HG03066 (cell line): Measurements from ENCODE around the gene HBP1.
"Not testable (repeated sequence)": the region's sequence is repeated elsewhere in the genome, so short reads cannot be mapped to it uniquely, and the experiment has no call there.

Experiments
- ATAC-seq: cut with Tn5 transposase; IDR thresholded peaks from one replicate; pipeline ENCODE4 v1.9.1; 2021; ENCODE audit warnings: low read depth; ENCODE audit not compliant: unreplicated experiment

HBP1 gene, protein sequence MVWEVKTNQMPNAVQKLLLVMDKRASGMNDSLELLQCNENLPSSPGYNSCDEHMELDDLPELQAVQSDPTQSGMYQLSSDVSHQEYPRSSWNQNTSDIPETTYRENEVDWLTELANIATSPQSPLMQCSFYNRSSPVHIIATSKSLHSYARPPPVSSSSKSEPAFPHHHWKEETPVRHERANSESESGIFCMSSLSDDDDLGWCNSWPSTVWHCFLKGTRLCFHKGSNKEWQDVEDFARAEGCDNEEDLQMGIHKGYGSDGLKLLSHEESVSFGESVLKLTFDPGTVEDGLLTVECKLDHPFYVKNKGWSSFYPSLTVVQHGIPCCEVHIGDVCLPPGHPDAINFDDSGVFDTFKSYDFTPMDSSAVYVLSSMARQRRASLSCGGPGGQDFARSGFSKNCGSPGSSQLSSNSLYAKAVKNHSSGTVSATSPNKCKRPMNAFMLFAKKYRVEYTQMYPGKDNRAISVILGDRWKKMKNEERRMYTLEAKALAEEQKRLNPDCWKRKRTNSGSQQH

DNA sequence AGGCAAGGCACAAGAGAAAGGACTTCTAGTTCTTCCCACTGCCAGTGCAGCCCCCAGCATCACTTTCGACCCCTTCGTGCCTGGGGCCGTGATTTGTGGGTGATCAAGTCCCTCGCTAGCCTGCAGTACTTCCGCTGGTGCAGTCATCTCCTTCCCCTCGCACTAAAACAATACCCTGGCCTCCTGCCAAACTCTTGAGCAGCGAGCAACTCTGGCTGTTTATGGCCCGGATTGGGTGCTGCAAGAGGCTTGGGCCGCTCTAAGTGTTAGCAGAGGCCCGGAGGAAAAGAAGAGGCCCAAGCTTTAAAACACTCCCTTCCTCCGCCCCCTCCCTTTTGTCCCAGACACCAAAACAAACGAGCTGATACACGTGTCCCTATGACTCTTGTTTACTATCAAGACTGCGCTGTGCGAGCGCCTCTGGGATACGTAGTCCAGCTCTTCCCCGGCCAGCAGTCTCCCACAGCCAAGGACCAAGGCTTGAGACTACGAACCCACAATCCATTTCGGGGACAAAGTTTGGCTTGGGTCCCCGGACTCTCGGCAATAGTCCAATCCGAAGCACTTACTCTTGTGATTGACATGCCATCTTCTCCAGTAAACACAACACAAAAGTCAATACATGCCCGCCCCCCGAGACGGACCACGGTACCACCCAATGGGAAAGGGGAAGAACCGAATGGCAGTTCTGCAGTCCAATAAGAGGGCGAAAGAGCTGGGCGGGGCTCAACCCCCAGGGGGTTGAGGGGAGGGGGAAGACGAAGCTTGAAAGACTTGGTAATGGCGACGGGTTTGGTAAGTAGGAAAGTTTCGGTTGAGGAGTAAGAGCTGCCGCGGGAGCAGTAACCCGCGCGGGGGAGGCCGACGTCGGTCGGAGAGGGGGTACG lies at the start of gene HBP1:
HBP1 (plus strand) TSS at position 771 of the 887 bp plus-strand sequence. CDS start 10,891 bp downstream, outside the sequence.
- peak; percentile 83 for ATAC-seq

DNA sequence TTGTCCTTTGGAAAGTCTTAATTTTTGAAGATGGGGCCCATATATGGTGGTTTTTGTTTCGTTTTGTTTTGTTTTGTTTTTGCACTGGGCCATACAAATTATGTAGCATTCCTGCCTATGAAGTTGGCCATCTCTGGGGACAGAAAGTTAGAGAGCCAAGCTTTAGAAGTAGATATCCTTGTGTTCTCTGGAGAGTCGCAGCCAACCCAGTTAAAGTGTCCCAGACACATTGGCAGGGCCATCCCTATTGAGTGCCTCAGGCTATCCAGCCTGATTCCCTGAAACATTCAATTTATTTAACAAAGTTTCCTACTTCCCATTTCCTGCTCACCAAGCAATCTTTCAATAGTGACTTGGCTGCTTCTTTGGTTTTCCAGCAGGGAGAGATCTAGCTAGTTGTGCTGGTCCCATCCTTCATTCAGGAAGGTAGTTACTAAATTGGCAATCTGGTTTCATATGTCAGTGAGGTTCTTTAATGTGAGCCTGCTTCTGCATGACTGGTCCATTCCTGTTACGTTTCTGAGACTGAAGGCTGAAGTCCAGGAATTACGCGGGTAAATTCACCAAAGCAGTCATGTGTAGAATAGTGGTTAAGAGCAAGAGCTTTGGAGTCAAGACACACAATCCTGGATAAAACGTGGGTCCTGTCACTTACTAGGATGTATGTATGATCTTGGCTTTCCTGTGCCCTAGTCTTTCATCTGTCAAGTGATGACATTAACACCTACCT lies 49.3 kb upstream of the HBP1 start:
- ATAC-seq = no peak

DNA sequence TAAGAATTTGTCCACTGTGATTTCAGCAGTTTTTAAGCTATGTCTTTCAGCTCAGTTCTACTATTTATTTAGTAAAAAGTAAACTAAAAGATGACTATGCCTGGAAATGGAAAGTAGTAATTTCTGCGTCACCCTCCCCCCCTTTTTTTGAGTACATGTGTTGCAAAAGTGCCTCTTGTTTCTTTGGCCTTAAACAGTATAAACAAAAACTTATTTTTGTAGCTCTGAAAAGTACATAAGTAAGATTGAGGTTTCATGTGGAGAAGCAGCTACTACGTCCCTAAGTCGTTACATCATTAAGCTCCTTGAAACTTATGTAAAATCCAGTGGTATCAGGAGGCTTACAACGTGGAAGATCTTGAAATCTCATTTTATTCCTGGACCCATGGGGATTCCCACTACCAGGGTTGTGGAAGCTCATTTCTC lies 46.3 kb upstream of the HBP1 start:
- ATAC-seq = no peak

DNA sequence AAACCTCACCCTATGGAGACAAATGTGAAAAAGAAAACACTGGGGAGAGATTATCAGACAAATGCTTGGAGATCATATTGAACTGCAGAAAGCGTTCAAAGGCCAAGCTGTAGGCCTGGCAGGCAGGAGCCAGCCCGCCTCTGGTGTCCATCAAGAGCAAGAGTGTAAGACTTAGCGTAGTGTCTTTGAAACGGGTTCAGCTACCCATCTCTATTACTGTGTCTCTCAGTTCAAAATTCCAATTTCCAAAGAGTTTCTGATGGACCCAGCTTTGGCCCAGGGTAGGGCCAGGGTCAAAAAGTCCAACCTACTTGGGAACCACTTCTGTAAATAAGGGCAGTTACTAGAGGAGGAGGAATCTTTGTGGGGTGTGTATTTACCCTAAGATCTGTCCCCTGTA lies 45.4 kb upstream of the HBP1 start:
- ATAC-seq = no peak

DNA sequence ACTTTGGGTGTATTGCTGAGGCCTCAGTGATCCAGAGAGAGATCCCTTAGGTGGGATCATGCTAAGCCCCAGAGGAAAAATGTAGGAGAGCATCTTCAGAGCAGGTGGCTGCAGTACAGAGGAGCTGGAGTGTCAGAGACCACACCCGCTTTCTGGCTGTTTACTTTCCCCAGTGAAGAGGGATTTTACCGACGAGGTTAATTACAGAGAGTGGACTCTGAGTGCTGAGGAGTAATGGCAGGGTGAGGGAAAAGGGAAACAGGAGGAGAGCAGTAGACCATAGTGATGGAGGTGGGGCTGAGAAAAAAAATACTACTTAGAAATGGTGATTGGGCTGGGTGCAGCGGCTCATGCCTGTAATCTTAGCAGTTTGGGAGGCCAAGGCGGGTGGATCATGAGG lies 43.3 kb upstream of the HBP1 start:
- no peak for ATAC-seq

DNA sequence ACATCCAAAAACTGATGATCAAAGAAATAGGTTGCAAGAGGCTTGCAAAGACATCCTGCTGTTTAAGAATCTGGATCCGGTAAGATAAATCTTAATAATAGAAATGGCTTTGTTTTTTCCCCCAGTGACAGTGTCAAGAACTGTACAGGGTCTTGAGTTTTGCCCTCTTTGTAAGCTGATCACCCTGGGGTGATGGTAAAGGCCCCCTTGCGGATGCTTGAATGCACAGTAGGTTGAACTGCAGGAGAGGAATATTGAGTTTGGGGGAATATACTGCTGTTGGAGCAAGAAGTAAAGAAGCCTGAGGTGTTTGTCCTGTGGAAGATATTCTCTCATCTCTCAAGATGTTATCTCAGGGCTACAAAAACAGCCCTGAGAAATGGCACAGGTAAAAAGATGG lies 40.6 kb upstream of the HBP1 start:
- ATAC-seq = no peak

DNA sequence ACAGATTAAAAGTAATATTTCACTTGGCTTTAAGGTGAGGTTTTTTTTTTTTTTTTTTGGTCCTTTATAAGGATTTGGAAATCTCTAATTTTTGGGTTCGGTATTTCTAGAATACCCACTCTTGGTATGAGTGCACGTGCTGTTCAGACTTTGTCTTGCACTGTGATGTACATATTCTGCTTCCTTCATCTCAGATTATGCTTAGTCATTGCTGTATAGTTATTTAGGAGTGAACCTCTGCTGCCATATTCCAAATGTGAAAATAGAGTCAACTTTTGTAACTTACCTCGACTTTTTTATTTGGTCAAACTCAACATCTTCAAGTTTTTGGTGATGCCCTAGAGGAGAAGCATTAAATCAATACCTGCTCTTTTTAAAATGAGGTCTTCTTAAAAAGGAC lies 40.1 kb upstream of the HBP1 start:
- no peak for ATAC-seq

DNA sequence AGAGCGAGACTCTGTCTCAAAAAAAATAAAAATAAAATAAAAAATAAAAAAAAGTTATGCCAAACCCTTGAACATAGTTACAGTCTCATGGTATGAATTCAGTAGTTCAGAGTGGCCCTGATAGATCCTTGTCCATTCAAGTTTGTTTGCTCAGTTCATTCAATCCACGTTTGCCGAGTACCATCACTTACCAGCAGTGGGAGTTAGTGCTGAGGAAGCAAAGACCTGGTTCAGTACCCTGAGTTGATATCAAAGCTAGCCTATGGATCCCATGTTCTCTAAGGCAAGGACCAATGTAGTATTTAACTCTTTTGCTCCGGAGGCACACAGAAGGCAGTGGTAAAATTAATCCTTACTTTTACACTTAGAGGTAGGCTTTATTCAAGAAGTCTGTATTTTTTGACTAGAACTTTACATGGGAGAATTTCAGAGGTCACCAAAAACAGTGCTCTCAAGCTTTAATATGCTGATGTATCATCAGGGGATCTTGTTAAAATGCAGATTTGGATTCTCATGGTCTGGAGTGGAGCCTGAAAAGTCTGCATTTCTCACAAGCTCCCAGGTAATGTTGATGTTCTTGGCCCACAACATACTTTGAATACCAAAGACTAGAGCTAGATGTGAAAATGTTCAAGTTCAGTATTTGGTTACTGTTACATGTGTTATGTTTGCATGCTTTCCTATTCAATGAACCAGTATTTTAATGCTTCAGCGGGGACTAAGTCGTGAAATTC lies 38.1 kb upstream of the HBP1 start:
- no peak for ATAC-seq

DNA sequence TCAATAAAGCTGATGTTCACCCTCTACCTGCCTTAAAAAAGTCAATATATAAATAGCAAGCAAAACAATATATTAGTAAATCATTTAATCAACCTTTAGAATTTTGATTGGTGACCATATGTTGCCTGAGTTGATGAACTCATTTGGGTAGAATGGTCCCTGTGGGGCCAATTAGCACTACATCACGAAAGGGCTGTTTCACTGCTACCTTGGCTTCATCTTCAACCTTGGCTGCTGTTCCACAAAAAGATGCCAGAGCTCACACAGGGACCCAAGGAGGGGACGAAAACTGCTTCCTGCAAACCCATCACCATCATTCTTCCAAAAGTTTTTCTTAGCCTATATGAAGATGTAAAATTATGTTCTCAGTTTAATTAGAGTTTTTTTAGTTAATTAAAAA lies 35.4 kb upstream of the HBP1 start:
- no peak for ATAC-seq

DNA sequence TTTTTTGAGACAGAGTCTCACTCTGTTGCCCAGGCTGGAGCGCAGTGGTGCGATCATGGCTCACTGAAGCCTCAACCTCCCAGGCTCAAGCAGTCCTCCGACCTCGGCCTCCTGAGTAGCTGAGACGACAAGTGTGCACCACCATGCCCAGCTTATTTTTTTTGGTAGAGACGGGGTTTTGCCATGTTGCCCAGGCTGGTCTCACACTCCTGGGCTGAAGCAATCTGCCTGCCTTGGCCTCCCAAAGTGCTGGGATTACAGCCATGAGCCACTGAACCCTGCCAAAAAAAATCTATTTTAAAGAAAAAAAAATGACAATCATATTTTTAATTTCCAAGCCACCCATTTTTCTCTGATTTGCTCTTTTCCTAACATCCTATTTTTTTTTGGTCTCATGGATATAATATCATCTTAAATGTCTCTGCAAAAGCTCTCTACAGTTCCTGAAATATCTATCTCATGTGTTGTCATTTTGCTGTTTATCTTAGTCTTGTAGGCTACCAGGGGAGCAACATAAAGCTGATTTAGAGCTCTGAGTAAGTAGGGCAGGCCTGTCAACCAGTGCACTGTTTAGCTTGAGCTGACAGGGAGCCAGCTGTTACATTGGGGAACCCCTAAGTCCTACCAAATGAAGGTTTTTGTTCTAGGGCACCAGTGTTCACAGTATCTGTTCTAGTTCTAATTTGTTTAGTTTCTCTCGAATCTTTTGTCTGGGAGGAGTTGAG lies 29.9 kb upstream of the HBP1 start:
- no peak for ATAC-seq

DNA sequence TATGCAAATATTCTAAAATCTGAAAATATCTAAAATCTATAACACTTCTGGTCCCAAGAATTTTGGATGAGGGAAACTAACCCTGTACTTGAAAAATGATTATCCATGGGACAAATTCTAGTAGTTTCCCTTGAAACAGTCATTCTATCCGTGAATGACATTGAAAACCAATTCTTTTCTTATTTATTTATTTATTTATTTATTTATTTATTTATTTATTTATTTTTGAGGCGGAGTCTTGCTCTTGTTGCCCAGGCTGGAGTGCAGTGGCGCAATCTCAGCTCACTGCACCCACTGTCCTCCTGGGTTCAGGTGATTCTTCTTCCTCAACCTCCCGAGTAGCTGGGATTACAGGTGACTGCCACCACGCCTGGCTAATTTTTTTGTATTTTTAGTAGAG lies 24.9 kb upstream of the HBP1 start:
- not testable (repeated sequence) for ATAC-seq

DNA sequence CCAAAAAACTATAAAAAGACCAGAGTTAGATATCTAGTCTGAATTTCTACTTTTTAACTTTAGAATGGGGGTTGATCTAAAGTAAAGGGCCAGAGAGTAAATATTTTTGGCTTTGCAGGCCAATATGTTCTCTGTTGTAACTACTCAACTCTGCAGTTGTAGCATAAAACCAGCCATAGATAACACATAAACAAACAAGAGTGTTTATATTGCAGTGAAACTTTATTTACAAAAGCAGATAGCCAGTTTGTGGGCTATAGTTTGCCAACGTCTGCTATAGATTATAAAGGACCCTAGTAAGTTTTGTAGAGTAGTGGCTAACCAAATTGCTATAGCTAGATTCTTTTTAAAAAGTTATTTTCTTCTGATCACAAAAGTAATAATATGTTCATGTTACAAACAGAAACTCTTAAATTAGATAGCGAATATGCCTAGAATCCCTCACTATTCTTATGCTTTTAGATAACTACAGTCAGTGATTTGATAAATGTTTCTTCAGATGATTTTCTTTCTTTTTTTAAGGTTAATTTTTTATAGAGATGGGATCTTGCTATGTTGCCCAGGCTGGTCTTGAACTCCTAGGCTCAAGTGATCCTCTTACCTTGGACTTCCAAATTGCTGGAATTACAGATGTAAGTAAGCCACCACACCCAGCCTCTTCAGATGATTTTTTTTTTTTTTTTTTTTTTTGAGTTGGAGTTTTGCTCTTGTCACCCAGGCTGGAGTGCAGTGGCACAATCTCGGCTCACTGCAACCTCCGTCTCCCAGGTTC lies 23.6 kb upstream of the HBP1 start:
- no peak for ATAC-seq

DNA sequence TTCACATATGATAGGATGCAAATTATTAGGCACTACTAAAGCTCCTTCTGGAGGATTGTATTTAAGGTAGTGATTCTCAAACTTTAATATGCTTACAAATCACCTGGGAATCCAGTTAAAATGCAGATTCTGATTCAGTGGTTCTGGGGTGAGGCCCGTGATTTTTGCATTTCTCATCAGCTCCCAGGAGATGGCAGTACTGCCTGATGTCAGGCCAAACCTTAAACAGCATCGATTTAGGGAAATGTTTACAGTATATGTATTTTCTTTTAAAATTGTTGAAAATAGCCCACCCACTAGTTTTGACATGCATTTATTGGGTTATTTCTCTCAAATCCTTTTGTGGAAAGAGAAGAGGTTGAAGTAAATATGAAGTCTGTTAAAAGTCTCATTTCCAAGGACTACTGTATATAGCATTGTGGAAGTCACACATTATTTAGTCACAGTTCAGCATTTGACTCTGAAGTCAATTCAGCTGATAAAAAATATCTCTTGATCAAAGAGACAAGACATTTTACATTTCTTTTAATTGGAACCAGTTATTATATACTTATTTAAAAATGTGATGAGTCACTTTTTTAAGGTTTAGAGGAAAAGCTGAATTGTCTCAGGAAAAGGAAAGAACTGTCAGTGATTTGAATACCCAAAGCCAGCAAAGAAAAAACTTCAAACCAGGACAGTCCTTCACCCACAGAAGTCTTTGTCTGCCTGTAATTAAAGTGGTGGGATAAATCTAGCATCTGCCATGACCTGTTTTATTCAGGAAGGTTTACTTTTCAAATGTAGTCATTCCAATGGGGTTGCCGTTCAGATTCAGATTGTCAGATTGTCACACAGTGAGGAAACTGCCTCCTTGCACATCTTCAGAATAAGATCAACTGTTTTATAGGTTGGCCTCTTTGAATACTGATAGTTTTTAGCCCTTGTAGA lies 21.1 kb upstream of the HBP1 start:
- ATAC-seq = no peak

DNA sequence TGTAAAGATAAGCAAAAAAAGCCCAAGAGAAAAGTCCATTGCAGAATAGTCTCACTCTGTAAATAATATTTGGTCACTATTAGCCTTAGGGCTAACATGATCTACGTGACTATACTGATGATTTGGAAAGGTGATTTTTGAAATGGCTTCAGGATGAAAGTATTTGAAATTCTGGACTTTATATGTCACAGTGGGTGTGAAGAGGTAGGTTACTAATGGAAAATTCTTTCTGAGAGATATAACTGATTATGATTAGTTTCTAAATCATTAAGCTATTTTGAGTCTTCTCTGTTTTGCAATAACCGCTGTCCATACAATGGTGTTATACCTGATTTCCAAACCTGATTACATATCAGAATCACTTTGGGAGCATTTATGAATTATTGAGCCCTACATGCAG lies 20.1 kb upstream of the HBP1 start:
- no peak for ATAC-seq

DNA sequence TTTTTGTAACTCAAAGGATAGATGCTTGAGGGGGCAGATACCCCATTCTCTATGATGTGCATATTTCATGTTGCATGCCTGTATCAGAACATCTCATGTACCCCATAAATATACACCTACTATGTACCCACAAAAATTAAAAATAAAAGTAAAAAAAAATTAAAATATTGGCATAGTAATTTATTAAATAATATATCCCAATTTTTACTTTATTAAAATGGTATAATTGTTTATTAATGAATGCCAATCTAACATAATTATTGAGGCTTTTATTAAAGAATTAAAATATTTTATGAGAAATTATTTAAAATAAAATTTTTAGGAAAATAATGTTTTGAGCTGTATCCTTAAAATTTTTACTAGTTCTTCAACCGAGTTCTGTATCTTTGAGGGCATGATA lies 18.9 kb upstream of the HBP1 start:
- ATAC-seq = no peak

DNA sequence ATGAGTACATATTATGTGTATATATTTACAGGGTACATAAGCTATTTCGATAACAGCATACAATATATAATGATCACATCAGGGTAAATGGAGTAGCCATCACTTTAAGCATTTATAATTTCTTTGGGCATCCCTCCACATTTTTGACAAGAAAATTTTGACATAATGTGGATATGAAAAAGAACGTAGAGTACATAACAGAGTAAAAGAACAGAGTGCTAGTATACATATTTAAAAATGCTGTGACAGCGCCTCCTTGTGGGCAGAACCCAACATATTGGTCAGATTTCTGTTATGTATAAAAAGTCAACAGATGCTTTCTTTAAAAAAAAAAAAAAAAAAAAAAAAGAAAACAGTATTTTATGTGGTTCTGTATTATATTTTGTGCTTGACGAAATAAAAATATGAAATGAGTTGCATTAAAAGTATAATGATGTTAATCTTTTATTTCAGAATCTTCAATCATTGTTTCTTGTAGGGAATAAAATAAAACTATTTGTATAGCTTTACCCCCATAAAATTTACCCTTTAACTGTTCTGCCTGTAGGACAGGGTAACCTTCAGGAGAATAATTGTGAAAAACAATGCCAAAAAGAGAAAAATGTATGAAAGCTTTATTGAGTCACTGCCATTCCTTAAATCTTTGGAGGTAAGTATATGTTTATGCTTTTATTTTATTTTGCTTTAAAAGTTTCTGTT lies 18.3 kb upstream of the HBP1 start:
- no peak for ATAC-seq

DNA sequence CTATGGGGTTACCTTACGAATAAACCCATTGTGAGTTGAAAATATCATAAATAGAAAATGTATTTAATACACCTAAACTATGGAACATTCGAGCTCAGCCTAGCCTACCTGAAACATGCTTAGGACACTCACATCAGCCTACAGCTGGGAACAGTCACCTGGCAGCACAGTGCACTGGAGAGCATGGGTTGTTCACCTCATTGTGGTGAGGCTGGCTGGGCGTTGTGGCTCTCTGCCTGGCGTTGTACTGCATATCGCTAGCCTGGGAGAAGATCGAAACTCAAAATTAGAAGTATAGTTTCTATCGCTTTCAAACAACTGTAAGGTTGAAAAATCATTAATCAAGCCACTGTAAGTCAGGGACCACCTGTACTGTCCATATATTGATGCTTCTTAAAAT lies 17.3 kb upstream of the HBP1 start:
- ATAC-seq = no peak
